HUES48 (cell line): ENCODE data around the gene AICDA.
"Not testable (repeated sequence)": the region's sequence is repeated elsewhere in the genome, so short reads cannot be mapped to it uniquely, and the experiment has no call there.

Experiments
- H3K27ac ChIP-seq: one replicate; pipeline ENCODE4 v1.7.0; 2013; ENCODE audit warnings: low read depth, low read length, inconsistent platforms
- H3K27me3 ChIP-seq: 2 replicates; pipeline ENCODE4 v1.6.1; 2013; ENCODE audit warnings: mild to moderate bottlenecking, low read length; ENCODE audit not compliant: control insufficient read depth, insufficient read depth
- H3K36me3 ChIP-seq: 2 replicates; pipeline ENCODE4 v1.6.1; 2013; ENCODE audit warnings: low read length; ENCODE audit not compliant: control insufficient read depth, insufficient read depth
- H3K4me1 ChIP-seq: 2 replicates; pipeline ENCODE4 v1.6.1; 2013; ENCODE audit warnings: mild to moderate bottlenecking, low read length; ENCODE audit not compliant: control insufficient read depth, insufficient read depth
- H3K4me3 ChIP-seq: 2 replicates; pipeline ENCODE4 v1.5.1; 2013; ENCODE audit warnings: mild to moderate bottlenecking, low read depth, low read length
- H3K9ac ChIP-seq: 2 replicates; pipeline ENCODE4 v1.6.1; 2013; ENCODE audit warnings: mild to moderate bottlenecking, low read depth, low read length, moderate library complexity
- H3K9me3 ChIP-seq: 2 replicates; pipeline ENCODE4 v1.6.1; 2013; ENCODE audit warnings: low read length; ENCODE audit not compliant: control insufficient read depth, insufficient read depth

Gene AICDA

GRCh38 chr12:8613881-8614280 lies 1.2 kb upstream of the AICDA start:
- not testable (repeated sequence) for H3K9me3 ChIP-seq, H3K27ac ChIP-seq, H3K27me3 ChIP-seq, H3K9ac ChIP-seq, H3K4me1 ChIP-seq, H3K4me3 ChIP-seq, H3K36me3 ChIP-seq

- H3K4me1 ChIP-seq, result peaks cover 13% of the 10 kb centered on the region
- H3K9me3 ChIP-seq, result no peaks in the 10 kb centered on the region
- no peak overlapping the region for H3K4me3 ChIP-seq
- no peak overlapping the region for H3K9ac ChIP-seq
- H3K27me3 ChIP-seq, result no peaks in the 10 kb centered on the region; the same call in 1 of the 2 replicates
- no peaks in the 10 kb centered on the region for H3K36me3 ChIP-seq
- no peak overlapping the region for H3K27ac ChIP-seq
Observed at GRCh38 chr12:8609061-8609570, 3.5 kb downstream of the AICDA start.

GRCh38 chr12:8606890-8607289 lies 5.8 kb downstream of the AICDA start:
- H3K9me3 ChIP-seq, result no peaks in the 10 kb centered on the region
- H3K4me3 ChIP-seq, result no peak overlapping the region
- H3K36me3 ChIP-seq, result no peaks in the 10 kb centered on the region
- no peaks in the 10 kb centered on the region; the same call in 1 of the 2 replicates for H3K27me3 ChIP-seq
- peaks cover 15% of the 10 kb centered on the region for H3K4me1 ChIP-seq
- H3K9ac ChIP-seq, result no peak overlapping the region
- H3K27ac ChIP-seq, result no peak overlapping the region

GRCh38 chr12:8605057-8605456 lies 7.6 kb downstream of the AICDA start:
- H3K27ac ChIP-seq, result no peak overlapping the region
- H3K4me3 ChIP-seq, result no peak overlapping the region
- no peaks in the 10 kb centered on the region for H3K36me3 ChIP-seq
- H3K9me3 ChIP-seq, result no peaks in the 10 kb centered on the region
- no peak overlapping the region for H3K9ac ChIP-seq
- no peaks in the 10 kb centered on the region; the same call in 1 of the 2 replicates for H3K27me3 ChIP-seq
- H3K4me1 ChIP-seq, result peaks cover 15% of the 10 kb centered on the region

- Histone ChIP-seq H3K27ac (no peak overlapping the region), H3K4me1 (peaks cover 9% of the 10 kb centered on the region; the same call in 1 of the 2 replicates), H3K27me3 (no peaks in the 10 kb centered on the region; the same call in 1 of the 2 replicates), H3K36me3 (no peaks in the 10 kb centered on the region), H3K9ac (no peak overlapping the region), H3K4me3 (no peak overlapping the region), H3K9me3 (no peaks in the 10 kb centered on the region)
Observed at GRCh38 chr12:8603856-8604255, 8.8 kb downstream of the AICDA start.

- no peaks in the 10 kb centered on the region; the same call in 1 of the 2 replicates for H3K27me3 ChIP-seq
- H3K9me3 ChIP-seq, result no peaks in the 10 kb centered on the region
- no peak overlapping the region for H3K4me3 ChIP-seq
- peaks cover 9% of the 10 kb centered on the region; the same call in 1 of the 2 replicates for H3K4me1 ChIP-seq
- H3K9ac ChIP-seq, result no peak overlapping the region
- H3K27ac ChIP-seq, result no peak overlapping the region
- H3K36me3 ChIP-seq, result no peaks in the 10 kb centered on the region
Observed at GRCh38 chr12:8603286-8603685, 9.4 kb downstream of the AICDA start.

GRCh38 chr12:8596561-8596960 lies 16.1 kb downstream of the AICDA start:
- no peak overlapping the region for H3K4me3 ChIP-seq
- H3K4me1 ChIP-seq, result no peaks in the 10 kb centered on the region
- H3K9ac ChIP-seq, result no peak overlapping the region

GRCh38 chr12:8594072-8594471 lies 18.6 kb downstream of the AICDA start:
- H3K27ac ChIP-seq, result no peak overlapping the region
- 0 out of 2 replicates have a peak, but pooled peaks cover 6% of the 10 kb centered on the region for H3K4me1 ChIP-seq
- H3K4me3 ChIP-seq, result no peak overlapping the region

More at GRCh38 chr12:8596561-8596960, 16.1 kb downstream of the AICDA start:
- no peaks in the 10 kb centered on the region for H3K9me3 ChIP-seq
- no peaks in the 10 kb centered on the region for H3K27me3 ChIP-seq
- no peak overlapping the region for H3K27ac ChIP-seq
- H3K36me3 ChIP-seq, result no peaks in the 10 kb centered on the region

GRCh38 chr12:8593246-8593645 lies 19.4 kb downstream of the AICDA start:
- Histone ChIP-seq H3K4me3 (no peak overlapping the region), H3K4me1 (0 out of 2 replicates have a peak, but pooled peaks cover 6% of the 10 kb centered on the region), H3K36me3 (no peaks in the 10 kb centered on the region), H3K9ac (no peak overlapping the region), H3K27ac (no peak overlapping the region), H3K27me3 (no peaks in the 10 kb centered on the region), H3K9me3 (no peaks in the 10 kb centered on the region)

More at GRCh38 chr12:8594072-8594471, 18.6 kb downstream of the AICDA start:
- no peaks in the 10 kb centered on the region for H3K27me3 ChIP-seq
- H3K9me3 ChIP-seq, result no peaks in the 10 kb centered on the region
- no peak overlapping the region for H3K9ac ChIP-seq
- no peaks in the 10 kb centered on the region for H3K36me3 ChIP-seq

GRCh38 chr12:8590842-8591545 lies 21.7 kb downstream of the AICDA start:
- Histone ChIP-seq H3K27me3 (no peaks in the 10 kb centered on the region), H3K36me3 (no peaks in the 10 kb centered on the region), H3K4me1 (0 out of 2 replicates have a peak, but pooled peaks cover 6% of the 10 kb centered on the region), H3K4me3 (no peak overlapping the region), H3K9ac (no peak overlapping the region), H3K27ac (no peak overlapping the region), H3K9me3 (no peaks in the 10 kb centered on the region)

GRCh38 chr12:8589679-8590078 lies 23.0 kb downstream of the AICDA start:
- H3K4me1 ChIP-seq, result 0 out of 2 replicates have a peak, but pooled peaks cover 6% of the 10 kb centered on the region
- H3K9ac ChIP-seq, result no peak overlapping the region
- H3K4me3 ChIP-seq, result no peak overlapping the region

More at GRCh38 chr12:8589679-8590078, 23.0 kb downstream of the AICDA start:
- Histone ChIP-seq H3K9me3 (no peaks in the 10 kb centered on the region), H3K27me3 (no peaks in the 10 kb centered on the region), H3K27ac (no peak overlapping the region), H3K36me3 (no peaks in the 10 kb centered on the region)
